Measurements from ENCODE around the gene PSMF1.
"Not testable (repeated sequence)": the region's sequence is repeated elsewhere in the genome, so short reads cannot be mapped to it uniquely, and the experiment has no call there.

The PSMF1 gene

GRCh38 chr20:1122388-1123315, 4.2 kb downstream of the PSMF1 start:
- DNase-seq: peak; percentile 13 to 51

- no peak for DNase-seq
Measured at GRCh38 chr20:1123666-1124065, 5.3 kb downstream of the PSMF1 start.

DNA sequence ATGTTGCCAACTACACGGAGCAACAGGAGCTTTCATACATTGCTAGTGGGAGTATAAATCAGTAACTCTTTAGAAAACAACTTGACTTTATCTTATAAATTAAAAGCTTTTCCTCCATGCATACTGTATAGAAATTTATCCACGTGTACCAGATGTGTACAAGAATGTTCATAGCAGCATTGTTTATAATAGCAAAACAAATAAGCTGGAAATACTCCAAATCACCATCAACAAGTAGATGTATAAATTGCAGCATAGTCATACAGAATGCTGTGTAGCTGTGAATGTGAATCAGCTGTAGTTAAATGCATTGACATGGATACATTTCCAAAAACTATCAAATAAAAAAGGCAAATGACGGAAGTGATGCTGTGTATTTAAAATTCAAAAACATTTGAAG, 6.0 kb downstream of the PSMF1 start:
- no peak for DNase-seq

DNA sequence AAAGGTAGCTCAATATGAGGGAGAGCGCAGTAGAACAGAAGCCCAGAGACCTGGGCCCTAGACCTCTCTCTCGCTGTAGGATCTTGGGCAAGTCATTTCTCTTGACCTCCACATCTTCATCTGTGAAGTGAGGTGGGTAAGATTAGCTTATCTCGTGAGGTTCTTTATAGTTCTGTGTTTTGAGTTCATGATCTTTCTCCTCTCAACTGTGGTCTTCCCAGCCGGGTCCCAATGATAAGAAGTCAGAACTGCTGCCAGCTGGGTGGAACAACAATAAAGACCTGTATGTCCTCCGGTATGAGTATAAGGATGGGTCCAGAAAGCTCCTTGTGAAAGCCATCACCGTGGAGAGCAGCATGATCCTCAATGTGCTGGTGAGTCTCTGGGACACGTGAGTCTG, 6.9 kb downstream of the PSMF1 start:
- no peak for DNase-seq

DNA sequence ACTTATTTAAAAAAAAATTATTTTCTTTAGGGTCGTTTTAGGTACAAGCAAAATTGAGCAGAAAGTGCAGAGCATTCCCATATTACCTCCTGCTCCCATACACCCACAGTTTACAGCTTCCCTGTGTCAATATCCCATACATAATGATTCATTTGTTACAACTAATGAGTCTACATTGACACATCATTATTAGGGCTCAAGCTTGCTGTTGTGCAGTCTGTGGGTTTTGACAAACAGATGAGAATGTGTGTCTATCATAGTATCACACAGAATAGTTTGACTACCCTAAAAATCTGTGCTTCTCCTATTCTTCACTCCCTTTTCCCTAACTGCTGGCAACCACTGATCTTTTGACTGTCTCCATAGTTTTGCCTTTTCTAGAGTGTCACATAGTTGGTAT, 9.4 kb downstream of the PSMF1 start:
- DNase-seq: no peak

GRCh38 chr20:1130058-1130694, 11.8 kb downstream of the PSMF1 start:
- no peak for DNase-seq

DNA sequence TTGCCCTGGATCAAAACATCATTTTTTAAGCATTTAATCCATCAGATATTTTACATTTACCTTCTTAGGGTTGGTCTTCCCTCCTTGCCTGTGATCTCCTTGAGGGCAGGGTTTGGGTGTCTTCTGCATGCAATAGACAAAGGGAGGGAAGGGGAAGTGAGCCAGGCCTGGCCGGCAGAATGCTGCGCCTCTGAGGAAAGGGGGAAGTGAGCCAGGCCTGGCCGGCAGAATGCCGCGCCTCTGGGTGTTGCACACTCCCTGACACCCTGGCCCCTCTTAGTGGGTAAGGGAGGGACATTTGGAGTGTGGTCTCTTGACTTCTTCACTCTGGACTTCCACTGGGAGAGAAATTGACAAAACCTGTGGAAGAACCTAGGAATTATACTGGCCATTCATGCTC, 12.4 kb downstream of the PSMF1 start:
- no peak for DNase-seq

DNA sequence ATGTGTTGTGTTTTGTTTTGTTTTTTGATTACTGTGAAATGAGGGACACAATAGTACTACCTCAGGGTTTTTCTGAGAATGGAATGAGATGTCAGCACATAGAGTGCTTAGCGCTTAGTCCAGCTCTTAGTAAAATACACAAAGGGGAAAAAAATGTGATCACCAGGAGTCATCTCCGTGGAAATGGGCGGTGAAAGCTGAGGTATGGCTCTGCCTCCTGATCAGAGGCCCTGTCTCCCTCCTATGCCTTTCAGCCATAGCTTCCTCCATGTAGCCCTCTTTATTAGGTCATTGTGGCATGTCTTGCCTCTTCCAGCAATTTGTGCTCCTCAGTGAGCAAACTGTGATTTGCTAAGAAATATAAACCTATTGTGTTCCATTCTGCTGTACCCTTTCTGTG, 13.0 kb downstream of the PSMF1 start:
- DNase-seq: no peak

- DNase-seq: no peak
Measured at GRCh38 chr20:1134355-1134754, 16.0 kb downstream of the PSMF1 start.

DNA sequence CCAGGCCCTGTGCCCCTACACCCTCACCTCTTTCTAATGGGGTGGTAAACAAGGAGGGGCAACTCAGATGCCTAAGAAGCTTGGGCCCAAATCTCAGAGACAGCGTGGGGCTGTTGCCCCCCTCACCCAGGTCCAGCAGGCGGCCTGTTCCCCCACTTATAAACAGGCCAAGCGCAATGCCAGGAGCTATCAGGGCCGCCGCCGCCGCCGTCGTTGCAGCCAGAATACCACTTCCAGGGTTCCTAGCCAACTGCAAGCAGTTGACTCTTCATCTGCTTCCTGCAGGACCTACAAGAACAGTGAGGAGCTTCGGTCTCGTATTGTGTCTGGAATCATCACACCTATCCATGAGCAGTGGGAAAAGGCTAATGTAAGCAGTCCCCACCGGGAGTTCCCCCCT, 16.4 kb downstream of the PSMF1 start:
- DNase-seq: no peak

GRCh38 chr20:1137236-1137635, 18.8 kb downstream of the PSMF1 start:
- no peak for DNase-seq

DNA sequence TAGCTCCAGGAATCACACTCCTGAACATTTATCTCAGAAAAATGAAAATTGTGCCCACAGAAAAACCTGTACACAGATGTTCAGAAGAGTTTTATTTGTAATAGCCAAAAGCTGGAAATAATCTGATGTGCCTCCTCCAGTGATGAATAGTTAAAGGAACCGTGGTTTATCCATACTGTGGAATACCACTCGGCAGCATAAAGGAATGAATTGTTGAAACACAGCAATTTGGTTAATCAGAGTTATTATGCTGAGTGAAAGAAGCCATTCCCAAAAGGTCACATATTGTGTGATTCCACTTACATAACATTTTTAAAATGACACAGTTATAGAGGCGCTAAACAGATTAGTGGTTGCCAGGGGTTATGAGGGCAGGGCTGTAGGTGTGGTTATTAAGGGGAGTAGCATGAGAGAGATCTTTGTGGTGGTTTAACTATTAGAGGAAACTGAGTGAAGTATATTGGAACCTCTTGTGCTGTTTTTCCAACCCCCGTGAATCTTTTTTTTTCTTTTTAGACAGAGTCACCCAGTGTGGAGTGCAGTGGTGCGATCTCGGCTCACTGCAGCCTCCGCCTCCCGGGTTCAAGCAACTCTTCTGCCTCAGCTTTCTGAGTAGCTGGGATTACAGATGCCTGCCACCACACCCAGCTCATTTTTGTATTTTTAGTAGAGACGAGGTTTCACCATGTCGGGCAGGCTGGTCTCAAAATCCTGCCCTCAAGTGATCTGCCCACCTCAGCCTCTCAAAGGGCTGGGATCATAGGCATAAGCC, 26.2 kb downstream of the PSMF1 start:
- no peak for DNase-seq

GRCh38 chr20:1146957-1147356, 28.6 kb downstream of the PSMF1 start:
- no peak for DNase-seq

DNA sequence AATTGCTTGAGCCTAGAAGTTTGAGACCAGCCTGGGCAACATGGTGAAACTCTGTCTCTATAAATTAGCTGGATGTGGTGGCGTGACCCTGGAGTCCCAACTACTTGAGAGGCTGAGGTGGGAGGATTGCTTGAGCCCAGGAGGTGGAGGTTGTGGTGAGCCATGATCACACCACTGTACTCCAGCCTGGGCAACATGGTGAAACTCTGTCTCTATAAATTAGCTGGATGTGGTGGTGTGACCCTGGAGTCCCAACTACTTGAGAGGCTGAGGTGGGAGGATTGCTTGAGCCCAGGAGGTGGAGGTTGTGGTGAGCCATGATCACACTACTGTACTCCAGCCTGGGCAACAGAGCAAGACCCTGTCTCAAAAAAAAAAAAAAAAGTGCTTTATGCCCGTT, 31.4 kb downstream of the PSMF1 start:
- DNase-seq: not testable (repeated sequence)

DNA sequence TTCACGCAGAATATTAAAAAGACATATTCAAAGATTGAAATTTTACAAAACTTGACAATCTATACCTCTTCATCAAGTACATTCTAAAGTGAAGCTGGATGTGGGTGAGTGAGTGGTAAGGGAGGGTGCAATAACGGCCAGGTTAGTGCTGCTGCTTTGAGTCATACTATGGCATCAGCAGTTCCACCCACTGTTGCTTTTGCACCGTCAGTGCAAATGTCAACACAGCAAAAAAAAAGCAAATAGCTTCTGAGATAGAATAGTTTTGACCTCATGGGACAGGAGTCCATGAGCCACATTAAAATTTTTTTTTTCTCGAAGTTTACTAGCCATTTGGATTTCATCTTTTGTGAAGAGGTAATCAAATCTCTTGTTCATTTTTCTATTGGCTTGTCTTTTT, 31.8 kb downstream of the PSMF1 start:
- DNase-seq: no peak

- no peak for DNase-seq
Measured at GRCh38 chr20:1150968-1151367, 32.6 kb downstream of the PSMF1 start.

DNA sequence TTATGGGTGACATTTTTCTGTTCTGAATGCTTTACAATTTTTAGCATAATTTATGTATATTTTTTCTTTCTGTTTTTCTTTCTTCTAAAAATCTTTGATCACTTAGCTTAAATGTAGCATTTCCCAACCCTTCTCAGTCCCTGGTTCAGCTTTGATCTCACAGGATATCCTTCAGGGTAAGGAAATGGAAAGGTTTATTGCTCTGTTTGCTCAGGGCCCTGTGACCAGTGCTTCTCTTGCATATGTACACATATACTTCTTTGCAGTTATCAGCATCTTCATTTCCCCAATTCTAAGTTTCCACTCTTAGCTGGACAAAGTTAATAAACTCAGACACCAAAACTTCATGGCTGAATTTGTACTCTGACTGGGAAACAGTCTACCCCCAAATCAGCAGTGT, 35.8 kb downstream of the PSMF1 start:
- no peak for DNase-seq

- no peak for DNase-seq
Measured at GRCh38 chr20:1154691-1155090, 36.3 kb downstream of the PSMF1 start.

DNA sequence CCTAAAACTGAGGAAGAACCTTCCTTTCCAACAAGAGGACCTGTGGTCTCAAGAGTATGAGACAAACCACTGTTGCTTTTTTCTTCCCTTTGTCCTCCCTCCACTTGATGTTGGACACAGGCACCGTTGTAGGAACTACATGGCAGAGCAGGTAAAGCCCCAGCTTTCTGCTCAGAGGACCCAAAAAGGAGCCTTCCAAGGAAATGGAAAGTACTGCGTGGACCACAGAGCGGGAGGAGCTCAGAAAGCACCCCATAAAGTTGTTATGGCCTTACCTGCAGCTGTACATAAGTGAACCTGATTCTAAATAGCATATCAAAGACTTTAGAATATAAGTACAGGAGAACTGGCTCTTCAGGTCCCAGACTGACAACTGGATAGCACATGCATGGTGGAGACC, 36.9 kb downstream of the PSMF1 start:
- no peak for DNase-seq

- DNase-seq: no peak
Measured at GRCh38 chr20:1160496-1160895, 42.1 kb downstream of the PSMF1 start.

GRCh38 chr20:1160991-1161390, 42.6 kb downstream of the PSMF1 start:
- DNase-seq: no peak

DNA sequence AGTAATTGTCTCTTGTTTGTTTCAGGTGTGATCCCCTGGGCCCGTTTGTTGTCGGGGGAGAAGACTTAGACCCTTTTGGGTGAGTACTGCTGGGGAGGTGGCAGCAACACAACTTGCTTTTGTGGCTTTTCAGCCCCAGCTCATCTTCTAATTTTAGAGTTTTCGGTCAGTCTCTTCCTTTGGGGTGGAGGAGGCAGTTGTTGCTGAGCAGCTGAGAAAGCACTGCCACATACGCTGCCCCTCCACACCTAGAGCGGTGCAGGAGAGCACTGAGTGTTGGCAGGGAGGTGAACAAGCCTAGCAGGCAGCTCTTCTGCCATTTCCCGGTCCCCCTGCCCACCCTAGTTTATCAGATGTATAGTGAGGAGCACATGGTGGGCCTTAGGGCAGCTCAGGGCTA, 44.7 kb downstream of the PSMF1 start:
- DNase-seq: no peak

GRCh38 chr20:1163653-1164052, 45.3 kb downstream of the PSMF1 start:
- no peak for DNase-seq

DNA sequence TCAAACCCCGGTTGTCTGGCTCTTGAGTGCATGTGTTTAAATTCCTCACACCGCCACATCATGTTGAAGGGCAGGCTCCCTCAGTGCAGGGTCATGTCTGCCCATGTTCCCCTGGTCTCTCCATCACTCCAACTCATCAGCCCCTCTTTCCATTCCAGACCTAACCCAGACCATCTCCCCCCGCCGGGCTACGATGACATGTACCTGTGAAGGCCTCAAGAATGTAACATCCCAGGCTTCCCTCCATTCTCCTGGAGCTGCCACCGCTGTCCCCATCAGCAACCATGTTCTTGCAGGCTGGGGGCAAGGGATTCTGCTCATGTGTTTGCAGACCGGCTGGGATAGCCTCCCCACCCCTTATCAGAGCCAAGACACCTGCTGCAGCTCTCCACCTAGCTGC, 46.5 kb downstream of the PSMF1 start:
- DNase-seq: no peak
